ENCODE data around the gene ABLIM1.

ABLIM1 gene

GRCh38 chr10:114392112-114392835 is 265.8 kb downstream of the ABLIM1 start:
- Histone ChIP-seq H3K4me3 (ENCODE audit: low read length) (no peak overlapping the region), H3K9me3 (ENCODE audit: insufficient read depth, low read depth, low read length) (no peaks in the 10 kb centered on the region), H3K36me3 (ENCODE audit: insufficient read depth, low read length) (no peaks in the 10 kb centered on the region), H3K9ac (ENCODE audit: low read depth, low read length) (no peak overlapping the region), H3K27me3 (ENCODE audit: insufficient read depth, low read length) (no peaks in the 10 kb centered on the region), H3K27ac (ENCODE audit: low read depth, low read length) (no peak overlapping the region), H3K4me1 (ENCODE audit: insufficient read depth, low read length) (peaks cover 11% of the 10 kb centered on the region)
- WGBS: 95% methylated on average over 5 of the region's 5 CpGs

- Histone ChIP-seq H3K27ac (ENCODE audit: low read depth, low read length) (no peak overlapping the region), H3K27me3 (ENCODE audit: insufficient read depth, low read length) (no peaks in the 10 kb centered on the region), H3K4me3 (ENCODE audit: low read length) (no peak overlapping the region), H3K36me3 (ENCODE audit: insufficient read depth, low read length) (no peaks in the 10 kb centered on the region), H3K4me1 (ENCODE audit: insufficient read depth, low read length) (peaks cover 11% of the 10 kb centered on the region), H3K9ac (ENCODE audit: low read depth, low read length) (no peak overlapping the region), H3K9me3 (ENCODE audit: insufficient read depth, low read depth, low read length) (no peaks in the 10 kb centered on the region)
- 90% methylated on average over 5 of the region's 5 CpGs for WGBS
Observed at GRCh38 chr10:114391599-114391998, 266.5 kb downstream of the ABLIM1 start.

GRCh38 chr10:114389426-114389825 is 268.6 kb downstream of the ABLIM1 start:
- Histone ChIP-seq H3K27me3 (ENCODE audit: insufficient read depth, low read length) (no peaks in the 10 kb centered on the region), H3K9me3 (ENCODE audit: insufficient read depth, low read depth, low read length) (no peaks in the 10 kb centered on the region), H3K9ac (ENCODE audit: low read depth, low read length) (no peak overlapping the region), H3K36me3 (ENCODE audit: insufficient read depth, low read length) (no peaks in the 10 kb centered on the region), H3K4me3 (ENCODE audit: low read length) (no peak overlapping the region), H3K27ac (ENCODE audit: low read depth, low read length) (no peak overlapping the region), H3K4me1 (ENCODE audit: insufficient read depth, low read length) (peaks cover 11% of the 10 kb centered on the region)
- 92% methylated on average over 5 of the region's 5 CpGs for WGBS

- H3K9me3 ChIP-seq (ENCODE audit: insufficient read depth, low read depth, low read length): no peaks in the 10 kb centered on the region
- peaks cover 3% of the 10 kb centered on the region; the same call in 1 of the 2 replicates for H3K4me1 ChIP-seq (ENCODE audit: insufficient read depth, low read length)
- no peak overlapping the region for H3K27ac ChIP-seq (ENCODE audit: low read depth, low read length)
- no peak overlapping the region for H3K4me3 ChIP-seq (ENCODE audit: low read length)
- no peaks in the 10 kb centered on the region for H3K27me3 ChIP-seq (ENCODE audit: insufficient read depth, low read length)
- H3K9ac ChIP-seq (ENCODE audit: low read depth, low read length): no peak overlapping the region
- no peaks in the 10 kb centered on the region for H3K36me3 ChIP-seq (ENCODE audit: insufficient read depth, low read length)
- 73% methylated on average over 3 of the region's 3 CpGs for WGBS
Observed at GRCh38 chr10:114388275-114388674, 269.8 kb downstream of the ABLIM1 start.

GRCh38 chr10:114387784-114388183 is 270.3 kb downstream of the ABLIM1 start:
- no peaks in the 10 kb centered on the region for H3K4me1 ChIP-seq (ENCODE audit: insufficient read depth, low read length)
- no peak overlapping the region for H3K27ac ChIP-seq (ENCODE audit: low read depth, low read length)
- H3K9me3 ChIP-seq (ENCODE audit: insufficient read depth, low read depth, low read length): no peaks in the 10 kb centered on the region
- no peaks in the 10 kb centered on the region for H3K36me3 ChIP-seq (ENCODE audit: insufficient read depth, low read length)
- H3K9ac ChIP-seq (ENCODE audit: low read depth, low read length): no peak overlapping the region
- 83% methylated on average over 4 of the region's 4 CpGs for WGBS
- H3K4me3 ChIP-seq (ENCODE audit: low read length): no peak overlapping the region
- no peaks in the 10 kb centered on the region for H3K27me3 ChIP-seq (ENCODE audit: insufficient read depth, low read length)

GRCh38 chr10:114386452-114386851 is 271.6 kb downstream of the ABLIM1 start:
- H3K27me3 ChIP-seq (ENCODE audit: insufficient read depth, low read length): no peaks in the 10 kb centered on the region
- WGBS: 90% methylated on average over 6 of the region's 6 CpGs
- no peaks in the 10 kb centered on the region for H3K9me3 ChIP-seq (ENCODE audit: insufficient read depth, low read depth, low read length)
- no peaks in the 10 kb centered on the region for H3K36me3 ChIP-seq (ENCODE audit: insufficient read depth, low read length)
- no peak overlapping the region for H3K27ac ChIP-seq (ENCODE audit: low read depth, low read length)
- H3K9ac ChIP-seq (ENCODE audit: low read depth, low read length): no peak overlapping the region
- no peaks in the 10 kb centered on the region for H3K4me1 ChIP-seq (ENCODE audit: insufficient read depth, low read length)
- no peak overlapping the region for H3K4me3 ChIP-seq (ENCODE audit: low read length)

- H3K27me3 ChIP-seq (ENCODE audit: insufficient read depth, low read length): no peaks in the 10 kb centered on the region
- no peak overlapping the region for H3K9ac ChIP-seq (ENCODE audit: low read depth, low read length)
- no peaks in the 10 kb centered on the region for H3K36me3 ChIP-seq (ENCODE audit: insufficient read depth, low read length)
- no peaks in the 10 kb centered on the region for H3K4me1 ChIP-seq (ENCODE audit: insufficient read depth, low read length)
- no peak overlapping the region for H3K27ac ChIP-seq (ENCODE audit: low read depth, low read length)
- no peaks in the 10 kb centered on the region for H3K9me3 ChIP-seq (ENCODE audit: insufficient read depth, low read depth, low read length)
- H3K4me3 ChIP-seq (ENCODE audit: low read length): no peak overlapping the region
- WGBS: 86% methylated on average over 3 of the region's 3 CpGs
Observed at GRCh38 chr10:114385557-114385956, 272.5 kb downstream of the ABLIM1 start.

GRCh38 chr10:114384601-114385000 is 273.5 kb downstream of the ABLIM1 start:
- no peaks in the 10 kb centered on the region for H3K36me3 ChIP-seq (ENCODE audit: insufficient read depth, low read length)
- no peaks in the 10 kb centered on the region for H3K4me1 ChIP-seq (ENCODE audit: insufficient read depth, low read length)
- no peak overlapping the region for H3K4me3 ChIP-seq (ENCODE audit: low read length)
- no peaks in the 10 kb centered on the region for H3K9me3 ChIP-seq (ENCODE audit: insufficient read depth, low read depth, low read length)
- H3K27me3 ChIP-seq (ENCODE audit: insufficient read depth, low read length): no peaks in the 10 kb centered on the region
- no peak overlapping the region for H3K9ac ChIP-seq (ENCODE audit: low read depth, low read length)
- no peak overlapping the region for H3K27ac ChIP-seq (ENCODE audit: low read depth, low read length)
- 94% methylated on average over 5 of the region's 5 CpGs for WGBS

GRCh38 chr10:114384181-114384580 is 273.9 kb downstream of the ABLIM1 start:
- Histone ChIP-seq H3K36me3 (ENCODE audit: insufficient read depth, low read length) (no peaks in the 10 kb centered on the region), H3K4me1 (ENCODE audit: insufficient read depth, low read length) (no peaks in the 10 kb centered on the region), H3K9me3 (ENCODE audit: insufficient read depth, low read depth, low read length) (no peaks in the 10 kb centered on the region), H3K27me3 (ENCODE audit: insufficient read depth, low read length) (no peaks in the 10 kb centered on the region), H3K27ac (ENCODE audit: low read depth, low read length) (no peak overlapping the region), H3K9ac (ENCODE audit: low read depth, low read length) (no peak overlapping the region), H3K4me3 (ENCODE audit: low read length) (no peak overlapping the region)
- 94% methylated on average over 9 of the region's 9 CpGs for WGBS
